ENCODE measurements around the gene CPEB1. TPM values are rescaled to one million over a fixed set of nuclear protein-coding genes. Genes with fewer than 3 reads are reported as not detected.

The CPEB1 gene
- total RNA-seq, 8 experiments from 2014 or later = 0.70 to 16.4 (median 7.3) TPM

DNA sequence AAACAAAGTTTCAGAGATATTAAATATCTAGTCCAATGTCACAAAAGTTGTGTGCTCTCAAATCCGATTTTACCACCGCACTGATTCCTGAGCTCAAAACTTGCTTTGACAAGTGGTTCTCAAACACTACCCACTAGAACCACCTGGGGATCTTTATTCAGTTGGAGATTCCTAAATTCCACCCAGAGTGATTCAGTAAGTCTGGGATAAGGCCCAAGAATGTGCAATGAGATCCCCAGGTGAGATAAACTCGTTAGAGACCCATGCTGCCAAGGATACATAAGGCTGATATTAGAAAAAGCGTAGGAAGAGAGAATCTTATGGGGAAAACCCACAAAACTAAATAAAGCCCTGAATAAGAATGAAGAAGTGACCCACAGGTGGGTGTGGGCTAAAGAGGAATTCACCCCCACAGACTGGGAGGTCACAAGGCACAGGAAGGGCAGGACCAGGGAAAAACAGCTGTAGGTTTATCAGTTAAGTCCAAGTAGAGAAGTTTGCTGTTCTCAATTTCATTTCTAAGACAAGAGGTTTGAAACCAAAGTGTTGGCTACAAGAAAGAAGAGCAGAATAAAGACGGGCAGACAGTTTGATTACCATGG, 95.4 kb downstream of the CPEB1 start:
- in situ Hi-C loops (cut with MboI; ENCODE audit: low pct_unique_long_range_greater_than_20kb in 2 of 9, low sequenced_read_pairs in 9 of 9, unreplicated experiment in 9 of 9) = no loop called here
- 8 to 100% (median 65%) methylated on average over 2 to 5 of the region's 5 CpGs; no CpG with 5 or more reads in 1 of the 10 experiments for WGBS, 10 experiments
- ATAC-seq (replicated peaks in 6 of 8) = peak in 1 of 8 experiments; percentile 54

DNA sequence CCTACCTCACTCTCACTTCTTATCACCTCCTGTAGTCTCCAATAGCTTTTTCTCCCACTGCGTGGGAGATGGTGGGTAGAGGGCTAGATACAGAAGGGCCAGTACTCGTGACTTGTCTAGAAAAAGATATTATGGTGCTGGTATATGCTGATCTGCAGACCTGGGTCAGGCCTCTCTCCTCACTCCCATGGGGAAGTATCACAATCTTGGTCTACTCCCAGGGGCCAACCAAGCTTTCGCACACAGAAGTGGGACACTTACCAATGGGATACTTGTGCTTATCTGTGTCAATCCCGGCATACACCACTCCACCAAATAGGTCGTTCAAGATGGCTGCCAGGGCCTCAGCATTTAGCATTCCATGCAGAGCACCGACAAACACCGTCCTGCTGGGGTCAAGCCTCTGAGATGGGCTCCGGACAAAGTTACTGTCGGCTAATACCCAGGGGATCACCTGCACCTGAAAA, 97.9 kb downstream of the CPEB1 start:
- 80 to 100% (median 93%) methylated on average over 1 to 3 of the region's 9 CpGs; no CpG with 5 or more reads in 4 of the 10 experiments for WGBS, 10 experiments
- no peak overlapping the region for H3K27ac ChIP-seq
- in situ Hi-C loops (cut with MboI; ENCODE audit: low pct_unique_long_range_greater_than_20kb in 2 of 9, low sequenced_read_pairs in 9 of 9, unreplicated experiment in 9 of 9) = loop anchor here in 1 of 9 experiments (25.0 kb wide), 1 partner anchor 463 kb away; the partner anchor contains the start of gene C15orf40
- ATAC-seq (replicated peaks in 6 of 8) = no peak
- H3K4me3 ChIP-seq = no peak overlapping the region
- H3K4me1 ChIP-seq (replicated peaks in 1 of 2) = no peaks in the 10 kb centered on the region

More for the DNA sequence above, 95.4 kb downstream of the CPEB1 start:
- no peaks in the 10 kb centered on the region for H3K4me1 ChIP-seq (replicated peaks in 1 of 2)
- H3K4me3 ChIP-seq = no peak overlapping the region
- no peak overlapping the region for H3K27ac ChIP-seq

DNA sequence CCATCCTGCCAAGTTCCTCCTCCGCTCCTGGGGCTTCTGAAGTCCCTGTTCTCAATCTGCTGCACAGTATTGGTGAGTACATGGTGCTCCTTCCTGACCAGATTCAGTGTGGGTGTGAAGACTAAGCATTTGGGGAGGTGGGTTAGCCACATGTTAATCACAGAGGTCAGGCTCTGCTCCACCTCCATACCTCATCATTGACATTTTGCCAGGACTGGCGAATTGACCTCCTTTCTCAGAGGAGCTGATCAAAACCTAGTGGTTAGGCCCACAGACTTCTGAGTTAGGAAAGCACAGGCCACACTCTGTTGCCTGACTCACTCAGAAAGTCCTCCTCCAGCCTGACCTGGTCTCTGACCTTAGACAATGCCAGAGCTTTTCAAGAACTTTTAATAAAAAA, 98.5 kb downstream of the CPEB1 start:
- 0 to 100% (median 100%) methylated on average over 1 to 2 of the region's 2 CpGs; no CpG with 5 or more reads in 4 of the 10 experiments for WGBS, 10 experiments
- ATAC-seq (replicated peaks in 6 of 8) = no peak
- Histone ChIP-seq H3K4me3 (no peak overlapping the region), H3K27ac (no peak overlapping the region), H3K4me1 (replicated peaks in 1 of 2) (no peaks in the 10 kb centered on the region)
- in situ Hi-C loops (cut with MboI; ENCODE audit: low pct_unique_long_range_greater_than_20kb in 2 of 9, low sequenced_read_pairs in 9 of 9, unreplicated experiment in 9 of 9) = loop anchor here in 1 of 9 experiments (25.0 kb wide), 1 partner anchor 464 kb away; the partner anchor contains the start of gene C15orf40

DNA sequence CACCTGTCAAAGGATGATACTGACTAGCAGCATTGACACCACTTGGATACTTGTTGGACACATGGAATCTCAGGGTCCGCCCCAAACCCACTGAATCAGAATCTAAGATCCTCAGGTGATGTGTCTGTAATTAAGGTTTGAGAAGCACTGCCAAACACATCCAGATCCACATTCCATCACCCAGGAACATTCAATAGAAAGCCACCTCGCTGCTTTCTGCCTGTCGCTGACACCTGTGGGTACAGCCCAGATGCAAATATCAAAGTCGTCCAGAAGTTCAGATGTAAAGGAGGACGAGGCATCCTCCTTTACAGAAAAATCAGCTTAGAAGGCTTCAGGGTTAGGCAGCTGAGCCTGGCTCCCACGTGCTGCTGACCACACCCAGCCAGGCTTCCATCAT, 101.7 kb downstream of the CPEB1 start:
- in situ Hi-C loops (cut with MboI; ENCODE audit: low pct_unique_long_range_greater_than_20kb in 2 of 9, low sequenced_read_pairs in 9 of 9, unreplicated experiment in 9 of 9) = loop anchor here in 1 of 9 experiments (25.0 kb wide), 1 partner anchor 467 kb away; the partner anchor contains the start of gene C15orf40
- peaks cover 5% of the 10 kb centered on the region in 2 donors for H3K4me1 ChIP-seq (replicated peaks in 1 of 2)
- H3K27ac ChIP-seq = no peak overlapping the region
- WGBS, 10 experiments = 39 to 100% (median 79%) methylated on average over 1 to 4 of the region's 6 CpGs; no CpG with 5 or more reads in 2 of the 10 experiments
- H3K4me3 ChIP-seq = no peak overlapping the region
- peak in 3 of 8 experiments; percentile 18 to 43 (median 35) for ATAC-seq (replicated peaks in 6 of 8)

DNA sequence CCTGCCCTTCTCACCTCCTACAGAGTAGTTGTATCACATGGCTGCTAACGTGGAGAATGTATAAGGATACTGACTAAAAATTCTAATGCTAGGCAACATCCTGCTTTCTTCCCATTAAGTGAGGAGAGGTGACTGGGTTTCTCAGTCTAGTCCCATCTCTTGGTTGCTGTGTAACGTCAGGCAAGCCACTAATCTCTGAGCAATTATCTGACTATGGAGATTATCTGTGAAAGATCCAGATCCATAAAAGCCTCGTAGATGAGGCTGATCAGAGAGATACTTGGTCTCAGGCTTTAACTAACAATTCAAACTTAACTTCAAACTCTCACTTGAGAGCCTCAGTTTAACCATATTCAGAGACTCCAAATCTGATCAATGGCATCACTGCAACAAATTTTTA, 102.2 kb downstream of the CPEB1 start:
- WGBS, 10 experiments = 33 to 100% (median 76%) methylated on average over 1 to 3 of the region's 3 CpGs; no CpG with 5 or more reads in 2 of the 10 experiments
- Histone ChIP-seq H3K4me3 (no peak overlapping the region), H3K27ac (no peak overlapping the region), H3K4me1 (replicated peaks in 1 of 2) (peaks cover 5% of the 10 kb centered on the region in 2 donors)
- no peak for ATAC-seq (replicated peaks in 6 of 8)
- in situ Hi-C loops (cut with MboI; ENCODE audit: low pct_unique_long_range_greater_than_20kb in 2 of 9, low sequenced_read_pairs in 9 of 9, unreplicated experiment in 9 of 9) = loop anchor here in 1 of 9 experiments (25.0 kb wide), 1 partner anchor 467 kb away; the partner anchor contains the start of gene C15orf40

DNA sequence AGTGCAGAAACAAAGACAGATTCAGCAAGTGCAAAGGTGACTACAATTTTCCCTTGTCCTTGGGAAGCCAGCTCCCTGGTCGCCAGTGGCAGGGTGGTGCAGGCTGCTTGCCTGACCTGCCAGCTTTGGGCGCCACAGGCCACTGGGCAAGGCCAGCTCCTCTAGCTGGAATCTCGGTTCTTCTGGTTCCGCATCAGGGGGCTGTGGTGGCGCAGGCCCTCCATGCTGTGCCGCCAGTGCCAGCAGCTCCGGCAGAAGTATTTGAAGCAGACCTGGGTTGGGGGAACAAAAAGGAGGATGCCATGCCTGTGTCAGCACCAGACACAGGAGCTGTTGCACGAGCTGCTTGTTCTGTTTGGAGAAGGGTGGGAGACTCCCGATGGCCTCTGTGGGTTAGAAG, 102.7 kb downstream of the CPEB1 start:
- H3K27ac ChIP-seq = no peak overlapping the region

DNA sequence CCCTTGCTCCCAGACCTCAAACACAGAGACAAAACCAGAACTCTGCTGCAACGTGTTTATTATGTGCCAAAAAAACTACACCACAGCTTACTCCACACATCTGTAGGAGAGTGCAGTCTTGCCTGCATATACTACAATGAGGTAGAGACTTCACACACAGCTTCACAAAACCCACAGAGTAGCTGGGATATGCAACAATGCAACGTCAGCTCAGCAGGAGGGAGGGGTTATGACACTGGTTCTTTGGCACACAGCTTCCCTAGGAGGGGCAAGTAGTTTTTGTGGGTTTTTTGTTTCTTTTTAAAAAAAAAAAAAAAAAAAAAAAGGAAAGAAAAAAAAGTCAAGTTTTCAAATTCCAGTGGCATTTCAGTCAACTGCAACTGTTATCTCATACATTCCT, 104.0 kb downstream of the CPEB1 start:
- peak in 2 of 8 experiments; percentile 13 to 14 for ATAC-seq (replicated peaks in 6 of 8)
- Histone ChIP-seq H3K27ac (no peak overlapping the region), H3K4me1 (replicated peaks in 1 of 2) (peaks cover 11 to 13% of the 10 kb centered on the region in 2 donors), H3K4me3 (no peak overlapping the region)
- WGBS, 10 experiments = 0 to 50% (median 6%) methylated on average over 1 to 2 of the region's 2 CpGs; no CpG with 5 or more reads in 5 of the 10 experiments
- in situ Hi-C loops (cut with MboI; ENCODE audit: low pct_unique_long_range_greater_than_20kb in 2 of 9, low sequenced_read_pairs in 9 of 9, unreplicated experiment in 9 of 9) = loop anchor here in 1 of 9 experiments (25.0 kb wide), 1 partner anchor 469 kb away; the partner anchor contains the start of gene C15orf40

More for the DNA sequence above, 102.7 kb downstream of the CPEB1 start:
- Histone ChIP-seq H3K4me3 (no peak overlapping the region), H3K4me1 (replicated peaks in 1 of 2) (peaks cover 5% of the 10 kb centered on the region in 2 donors)
- in situ Hi-C loops (cut with MboI; ENCODE audit: low pct_unique_long_range_greater_than_20kb in 2 of 9, low sequenced_read_pairs in 9 of 9, unreplicated experiment in 9 of 9) = loop anchor here in 1 of 9 experiments (25.0 kb wide), 1 partner anchor 468 kb away; the partner anchor contains the start of gene C15orf40
- ATAC-seq (replicated peaks in 6 of 8) = no peak
- WGBS, 10 experiments = 91 to 100% (median 96%) methylated on average over 1 to 5 of the region's 9 CpGs; no CpG with 5 or more reads in 7 of the 10 experiments

DNA sequence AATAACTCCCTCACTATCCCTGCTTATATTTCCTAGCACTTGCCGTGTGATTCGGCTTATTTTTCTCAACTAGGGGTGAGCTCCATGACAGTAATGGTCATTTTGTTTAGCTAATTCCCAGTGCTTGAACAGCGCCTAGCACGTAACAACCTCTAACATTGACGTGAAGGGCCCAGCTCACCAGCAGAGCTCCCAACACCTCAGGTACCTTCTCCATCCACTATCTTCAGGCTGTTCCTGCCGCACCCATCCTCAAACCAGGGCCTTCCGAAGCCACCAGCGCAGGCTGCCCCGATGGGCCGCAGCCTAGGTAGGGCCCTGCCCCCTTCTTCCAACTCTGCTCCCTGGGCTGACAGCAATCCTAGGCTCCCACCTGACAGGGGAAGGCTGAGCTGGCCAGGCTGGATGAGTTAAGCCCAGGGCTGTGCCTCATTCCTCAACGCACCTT, 106.2 kb downstream of the CPEB1 start:
- peak overlapping the region; percentile 81 to 84 for H3K27ac ChIP-seq
- peak; percentile 1 to 7 (median 3) for ATAC-seq (replicated peaks in 6 of 8)
- WGBS, 10 experiments = 0 to 49% (median 19%) methylated on average over 2 to 3 of the region's 11 CpGs; no CpG with 5 or more reads in 6 of the 10 experiments
- in situ Hi-C loops (cut with MboI; ENCODE audit: low pct_unique_long_range_greater_than_20kb in 2 of 9, low sequenced_read_pairs in 9 of 9, unreplicated experiment in 9 of 9) = loop anchor here in 1 of 9 experiments (25.0 kb wide), 1 partner anchor 471 kb away; the partner anchor contains the start of gene C15orf40
- peak overlapping the region; percentile 56 to 91 (median 79) for H3K4me3 ChIP-seq
- H3K4me1 ChIP-seq (replicated peaks in 1 of 2) = peaks cover 11 to 13% of the 10 kb centered on the region in 2 donors

DNA sequence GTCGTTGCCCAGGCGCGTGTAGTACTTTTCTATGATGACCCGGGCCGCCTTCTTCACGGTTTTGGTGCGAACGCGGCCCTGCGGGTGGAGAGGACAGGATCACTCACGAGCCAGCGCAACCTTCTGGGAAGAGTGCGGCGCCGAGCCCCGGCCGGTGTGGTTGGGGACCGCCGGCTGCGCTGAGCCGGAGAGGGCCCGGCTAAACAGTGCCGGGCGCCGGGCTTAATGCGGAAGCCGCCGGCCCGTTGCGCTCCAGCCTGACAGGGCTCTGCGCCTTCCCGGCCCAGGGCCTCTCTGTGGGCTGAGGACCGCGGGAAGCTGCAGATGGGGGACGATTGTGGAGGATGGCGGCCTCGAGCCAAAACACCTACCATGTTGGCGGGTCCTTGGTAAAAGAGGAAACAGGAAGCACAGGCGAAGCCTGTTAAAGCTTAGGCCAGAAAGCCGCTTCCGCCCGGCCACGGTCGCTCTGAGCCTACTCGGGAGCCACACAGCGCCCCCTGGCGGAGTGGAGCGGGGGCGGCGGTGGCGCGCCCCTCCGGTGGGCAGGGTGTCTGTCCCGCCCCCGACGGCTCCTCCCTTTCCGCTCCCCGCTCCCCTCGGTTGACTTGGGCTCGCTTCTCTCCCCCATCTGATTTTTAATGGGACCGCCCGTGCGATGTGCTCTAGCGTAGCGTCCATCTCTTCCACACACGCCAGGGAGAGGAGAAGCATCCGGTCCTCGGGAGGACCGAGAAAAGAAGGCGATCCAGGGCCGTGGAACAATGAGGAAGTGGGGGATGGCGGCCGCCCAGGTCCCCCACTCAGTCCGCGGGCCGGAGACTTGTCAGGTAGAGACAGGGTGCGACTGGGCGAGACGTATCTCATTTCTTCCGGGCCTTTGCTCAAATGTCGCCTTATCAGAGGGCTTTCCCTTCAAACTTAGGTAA, 106.8 kb downstream of the CPEB1 start, which contains the start of gene RPS17:
Gene RPS17, minus strand, starts transcription at position 403 of the 929 bp plus-strand sequence. Its CDS starts 29 bp downstream, at position 374.
- in situ Hi-C loops (cut with MboI; ENCODE audit: low pct_unique_long_range_greater_than_20kb in 2 of 9, low sequenced_read_pairs in 9 of 9, unreplicated experiment in 9 of 9) = loop anchor here in 1 of 9 experiments (25.0 kb wide), 1 partner anchor 472 kb away; the partner anchor contains the start of gene C15orf40
- H3K27ac ChIP-seq = peak within 1 kb of the TSS; percentile 81 to 84
- WGBS, 10 experiments = 0 to 14% (median 1%) methylated on average over 1 to 26 of the region's 81 CpGs; no CpG with 5 or more reads in 4 of the 10 experiments

DNA sequence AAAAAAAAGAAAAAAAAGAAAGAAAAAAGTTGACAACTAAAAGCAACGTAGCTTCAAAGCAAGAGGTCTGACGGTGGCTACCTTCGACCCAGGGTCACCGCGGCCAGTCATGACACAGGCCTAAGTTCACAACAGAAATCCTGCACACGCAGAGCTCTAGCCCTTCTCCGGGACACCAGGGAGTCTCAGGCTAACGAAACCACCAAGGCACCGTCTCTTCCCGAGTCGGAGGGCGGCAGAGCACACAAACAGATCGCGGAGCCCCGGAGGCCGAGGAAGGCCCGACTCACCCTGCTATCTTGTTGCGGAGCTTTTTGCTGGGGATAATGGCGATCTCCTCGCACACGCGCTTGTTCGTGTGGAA, 107.5 kb downstream of the CPEB1 start:
- H3K27ac ChIP-seq = peak overlapping the region; percentile 33 to 81
- in situ Hi-C loops (cut with MboI; ENCODE audit: low pct_unique_long_range_greater_than_20kb in 2 of 9, low sequenced_read_pairs in 9 of 9, unreplicated experiment in 9 of 9) = loop anchor here in 1 of 9 experiments (25.0 kb wide), 1 partner anchor 473 kb away; the partner anchor contains the start of gene C15orf40
- peaks cover 11 to 13% of the 10 kb centered on the region in 2 donors for H3K4me1 ChIP-seq (replicated peaks in 1 of 2)
- WGBS, 10 experiments = 0 to 3% (median 0%) methylated on average over 1 to 9 of the region's 23 CpGs; no CpG with 5 or more reads in 3 of the 10 experiments
- peak overlapping the region; percentile 56 to 91 (median 79) for H3K4me3 ChIP-seq
- ATAC-seq (replicated peaks in 6 of 8) = no peak

More for the DNA sequence above, 106.8 kb downstream of the CPEB1 start, which contains the start of gene RPS17:
- H3K4me1 ChIP-seq (replicated peaks in 1 of 2) = peaks cover 11 to 13% of the 10 kb centered on the region in 2 donors
- peak; percentile 85 to 98 (median 96) for ATAC-seq (replicated peaks in 6 of 8)
- peak within 1 kb of the TSS; percentile 56 to 91 (median 79) for H3K4me3 ChIP-seq

DNA sequence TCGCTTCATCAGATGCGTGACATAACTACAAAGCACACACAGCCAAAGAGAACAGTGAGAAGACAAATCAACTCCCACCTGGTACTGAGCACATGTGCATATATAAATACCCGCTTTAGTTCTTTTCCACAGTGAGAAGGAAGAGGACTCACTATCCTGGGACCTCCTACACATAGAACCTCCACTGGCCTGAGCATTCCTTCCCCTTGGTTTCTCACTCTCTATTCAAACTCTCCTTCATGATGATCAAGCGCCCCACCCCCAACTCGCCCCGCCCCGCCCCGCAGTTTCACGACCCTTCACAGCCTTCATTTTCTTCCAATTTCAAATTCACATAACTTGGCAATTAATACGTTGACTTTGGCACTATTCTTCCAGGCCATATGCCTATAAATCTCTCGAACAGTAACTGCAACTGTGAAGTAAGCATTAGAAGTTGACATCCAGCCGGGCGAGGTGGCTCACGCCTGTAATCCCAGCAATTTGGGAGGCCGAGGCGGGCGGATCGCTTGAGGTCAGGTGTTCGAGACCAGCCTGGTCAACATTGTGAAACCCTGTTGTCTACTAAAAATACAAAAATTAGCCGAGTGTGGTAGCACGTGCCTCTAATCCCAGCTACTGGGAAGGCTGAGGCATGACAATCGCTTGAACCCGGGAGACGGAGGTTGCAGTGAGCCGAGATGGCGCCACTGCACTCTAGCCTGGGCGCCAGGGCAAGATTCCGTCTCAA, 108.0 kb downstream of the CPEB1 start:
- ATAC-seq (replicated peaks in 6 of 8) = no peak
- H3K4me3 ChIP-seq = peak overlapping the region; percentile 56 to 91 (median 79)
- in situ Hi-C loops (cut with MboI; ENCODE audit: low pct_unique_long_range_greater_than_20kb in 2 of 9, low sequenced_read_pairs in 9 of 9, unreplicated experiment in 9 of 9) = loop anchor here in 1 of 9 experiments (25.0 kb wide), 1 partner anchor 473 kb away; the partner anchor contains the start of gene C15orf40
- peaks cover 11 to 13% of the 10 kb centered on the region in 2 donors for H3K4me1 ChIP-seq (replicated peaks in 1 of 2)
- WGBS, 10 experiments = 0 to 27% (median 6%) methylated on average over 4 to 15 of the region's 28 CpGs; no CpG with 5 or more reads in 3 of the 10 experiments
- peak overlapping the region in 1 of 2 donors; percentile 81 for H3K27ac ChIP-seq
